SIG-M5 treated with dmso at 0.1 percent for 504 hours (cell line): ENCODE results near the gene SLC25A44.

ENCODE experiments used
- DNase-seq: peaks from one replicate; lab custom pipeline; 2025; ENCODE audit not compliant: unreplicated experiment; lab: John Stamatoyannopoulos, UW

SLC25A44 gene, protein sequence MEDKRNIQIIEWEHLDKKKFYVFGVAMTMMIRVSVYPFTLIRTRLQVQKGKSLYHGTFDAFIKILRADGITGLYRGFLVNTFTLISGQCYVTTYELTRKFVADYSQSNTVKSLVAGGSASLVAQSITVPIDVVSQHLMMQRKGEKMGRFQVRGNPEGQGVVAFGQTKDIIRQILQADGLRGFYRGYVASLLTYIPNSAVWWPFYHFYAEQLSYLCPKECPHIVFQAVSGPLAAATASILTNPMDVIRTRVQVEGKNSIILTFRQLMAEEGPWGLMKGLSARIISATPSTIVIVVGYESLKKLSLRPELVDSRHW

DNA sequence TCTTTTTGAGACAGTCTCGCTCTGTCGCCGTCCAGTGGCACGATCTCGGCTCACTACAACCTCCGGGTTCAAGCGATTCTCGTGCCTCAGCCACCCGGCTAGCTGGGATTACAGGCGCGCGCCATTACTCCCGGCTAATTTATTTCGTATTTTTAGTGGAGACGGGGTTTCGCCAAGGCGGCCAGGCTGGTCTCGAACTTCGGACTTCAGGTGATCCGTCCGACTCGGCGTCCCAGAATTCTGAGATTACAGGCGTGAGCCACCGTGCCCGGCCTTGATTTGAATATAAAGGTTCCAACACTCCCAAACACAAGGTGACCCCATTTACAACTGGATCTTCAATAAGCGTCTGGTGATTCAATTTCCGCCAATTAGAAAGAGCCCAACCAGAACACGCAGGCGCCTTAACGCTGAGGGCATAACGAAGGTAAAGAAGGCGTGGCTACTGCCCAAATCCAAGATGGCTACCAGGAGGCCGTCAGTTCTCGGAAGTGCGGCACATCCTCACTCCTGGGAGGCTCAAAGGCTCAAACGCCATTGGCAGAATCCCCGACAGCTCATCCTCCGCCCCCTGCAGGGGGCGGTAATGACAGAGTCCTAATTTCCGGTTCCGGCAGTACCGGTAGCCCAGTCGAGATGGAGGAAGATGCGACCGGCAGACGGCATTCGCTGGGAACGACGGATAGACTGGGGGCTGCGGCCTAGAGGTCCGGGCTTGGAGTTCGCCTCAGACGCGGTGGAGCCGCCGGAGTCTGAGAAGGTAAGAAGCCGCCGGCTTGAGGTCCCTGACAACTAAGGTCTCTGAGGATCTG is at the start of gene SLC25A44:
Gene SLC25A44, plus strand, starts transcription at position 617 of the 812 bp plus-strand sequence. CDS start 5,744 bp downstream, outside the sequence.
- DNase-seq = peak; percentile 100

DNA sequence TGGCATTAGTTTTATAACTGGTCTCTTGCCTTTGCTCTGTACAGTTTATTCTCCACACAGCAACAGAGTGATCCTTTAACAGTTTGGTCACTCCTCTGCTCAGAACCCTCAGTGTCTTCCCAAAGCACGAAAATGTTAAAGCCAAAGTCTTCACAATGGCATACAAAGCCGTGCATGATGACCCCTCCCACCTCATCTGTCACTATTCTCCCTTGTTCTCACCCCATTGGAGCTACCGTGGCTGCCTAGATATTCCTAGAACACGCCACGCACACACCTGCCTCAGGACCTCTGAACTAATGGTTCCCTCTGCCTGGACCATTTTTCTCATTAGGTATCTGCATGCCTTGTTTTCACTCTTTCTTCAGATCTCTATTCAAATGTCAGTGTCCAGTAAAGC is 49.2 kb upstream of the SLC25A44 start:
- DNase-seq = no peak

DNA sequence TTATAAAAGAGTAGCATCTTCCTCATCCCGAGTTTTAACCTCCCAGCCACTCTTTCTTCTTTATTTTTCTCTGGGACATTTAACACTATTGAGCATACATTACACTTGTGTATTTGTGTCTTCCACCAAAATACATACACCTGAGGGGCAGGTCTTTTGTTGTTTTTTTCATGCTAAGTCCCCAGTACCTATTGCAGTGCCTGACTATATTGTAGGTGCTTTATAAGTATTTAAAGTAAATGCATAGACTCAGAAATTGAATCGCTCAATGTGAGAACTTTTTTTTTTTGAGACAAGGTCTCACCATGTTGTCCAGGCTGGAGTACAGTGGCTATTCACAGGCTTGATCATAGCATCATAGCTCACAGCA is 48.3 kb upstream of the SLC25A44 start:
- no peak for DNase-seq

DNA sequence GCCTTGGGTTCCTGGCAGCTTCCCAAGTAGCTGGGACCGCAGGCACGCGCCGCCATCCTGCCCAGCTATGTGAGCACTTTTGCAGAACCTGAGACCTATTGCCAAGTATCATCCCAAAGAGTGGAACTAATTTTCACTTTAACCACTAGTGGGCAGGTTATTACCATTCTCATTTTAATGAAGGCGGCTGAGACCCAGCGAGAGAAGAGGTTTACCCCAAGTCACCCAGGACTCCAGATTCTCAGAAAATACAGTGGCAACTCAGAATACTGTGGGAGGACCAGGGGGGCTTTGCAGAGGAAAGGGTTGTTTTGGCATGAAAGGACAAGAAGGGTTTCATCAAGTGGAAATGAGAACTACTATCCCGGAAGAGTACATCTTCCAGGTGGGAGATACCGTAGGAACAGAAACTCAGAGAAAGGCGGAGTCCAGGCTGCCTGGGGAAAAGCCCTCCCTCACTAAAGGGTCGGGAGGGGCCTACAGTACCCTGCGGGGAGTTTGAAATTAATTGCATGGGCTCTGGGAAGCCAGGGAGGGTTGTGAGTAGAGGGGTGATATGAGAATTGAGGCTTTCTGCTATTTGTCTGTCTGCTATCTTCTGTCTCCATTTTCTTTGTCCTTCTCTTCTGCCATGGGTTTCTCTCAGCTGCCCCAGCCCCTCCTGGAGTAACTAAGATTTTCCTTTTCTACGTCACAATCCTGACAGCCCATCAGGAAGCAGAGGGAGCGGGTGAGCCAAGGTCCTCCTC is 47.7 kb upstream of the SLC25A44 start:
- peak; percentile 94 for DNase-seq

DNA sequence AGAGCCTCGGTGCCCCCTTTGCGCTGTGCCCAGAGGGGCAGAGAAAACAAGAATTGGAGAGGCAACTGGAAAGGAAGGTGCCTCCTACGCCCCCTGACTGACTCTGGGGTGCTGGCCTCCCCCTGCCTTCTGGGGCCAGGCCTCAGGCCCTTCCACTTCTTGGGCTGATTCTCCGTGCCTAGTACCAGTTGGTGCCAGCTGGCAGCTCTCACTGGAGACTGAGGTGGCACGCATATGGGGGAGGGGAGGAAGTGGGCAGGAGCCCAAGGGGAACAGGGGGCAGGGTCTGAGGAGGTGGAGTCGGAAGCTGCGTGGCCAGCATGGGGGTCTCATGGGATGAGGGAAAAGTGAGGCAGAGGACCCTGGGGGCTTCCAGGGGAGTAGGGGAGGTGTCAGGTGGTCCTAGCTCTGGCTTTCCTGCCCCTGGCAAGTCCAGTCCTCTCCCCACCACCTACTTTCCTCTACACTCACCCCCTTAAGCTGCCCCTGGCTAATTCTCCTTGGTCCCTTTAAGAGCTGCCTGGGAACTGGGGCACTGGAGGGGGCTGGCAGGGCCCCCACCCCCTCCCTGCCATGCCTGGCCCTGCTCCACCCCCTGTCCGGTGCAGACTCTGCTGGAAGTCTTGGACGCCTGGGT is 47.0 kb upstream of the SLC25A44 start:
- no peak for DNase-seq

DNA sequence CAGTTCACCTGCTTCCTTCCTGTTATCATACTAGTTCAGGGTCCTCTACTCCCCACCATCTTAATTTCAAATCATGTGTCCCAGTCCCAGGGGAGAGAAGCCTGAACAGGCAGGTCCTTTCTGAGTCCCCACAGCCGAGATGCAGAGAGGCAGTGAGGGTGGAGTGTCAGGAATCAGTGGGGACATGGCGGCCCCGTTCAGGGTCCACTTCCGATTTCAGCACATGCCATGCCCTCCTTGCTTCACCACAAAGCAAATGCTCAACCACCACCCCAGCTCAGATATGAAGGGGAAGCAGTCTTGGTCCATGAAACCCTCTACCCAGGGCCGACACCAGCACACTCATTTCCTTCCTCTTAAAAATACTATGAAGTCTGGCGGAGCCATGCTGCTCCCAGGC is 45.7 kb upstream of the SLC25A44 start:
- DNase-seq = peak; percentile 87

DNA sequence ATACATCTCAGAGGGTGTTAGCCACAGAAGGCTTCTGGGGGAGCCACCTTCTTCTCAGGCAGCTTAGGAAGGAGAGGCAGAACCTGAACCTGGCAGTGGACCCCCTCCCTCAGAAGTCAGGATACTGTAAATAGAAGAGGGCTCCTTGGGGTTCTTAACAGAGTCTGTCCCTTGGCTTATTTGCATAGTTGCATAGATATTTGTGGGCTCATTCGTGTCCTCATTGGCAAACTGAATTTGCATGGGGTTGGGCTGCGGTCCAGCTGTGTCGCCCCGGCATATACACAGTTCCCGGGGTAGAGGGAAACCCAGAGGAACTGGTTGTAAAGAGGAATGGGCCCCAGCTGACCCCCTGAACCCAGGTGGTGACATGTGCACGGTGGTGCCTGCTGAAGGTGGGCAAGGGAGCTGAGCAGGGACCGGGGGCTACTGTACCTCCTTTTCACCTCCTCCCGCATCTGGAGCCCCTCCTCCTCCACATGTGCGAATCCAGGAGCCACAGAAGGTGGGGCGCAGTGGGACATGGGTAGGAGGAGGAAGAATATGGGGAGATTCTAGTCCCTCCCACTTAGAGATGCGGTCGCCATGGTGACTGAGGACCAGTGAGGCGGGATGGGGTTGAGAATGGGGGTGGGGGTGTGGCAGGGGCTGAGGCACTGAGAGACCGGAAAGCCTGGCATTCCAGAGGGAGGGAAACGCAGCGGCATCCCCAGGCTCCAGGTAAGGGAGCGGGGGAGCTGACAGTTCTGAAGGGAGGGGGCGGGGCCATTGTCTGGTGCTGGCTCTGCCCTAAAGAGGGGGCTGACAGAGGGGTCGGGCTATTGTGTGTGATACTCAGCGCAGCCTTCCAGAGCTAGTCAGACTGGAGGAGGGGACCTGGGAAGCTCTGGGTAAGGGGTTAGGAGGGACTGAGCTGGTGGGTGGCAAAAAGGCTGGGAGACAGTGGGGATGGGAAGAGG is 44.3 kb upstream of the SLC25A44 start:
- DNase-seq = no peak

DNA sequence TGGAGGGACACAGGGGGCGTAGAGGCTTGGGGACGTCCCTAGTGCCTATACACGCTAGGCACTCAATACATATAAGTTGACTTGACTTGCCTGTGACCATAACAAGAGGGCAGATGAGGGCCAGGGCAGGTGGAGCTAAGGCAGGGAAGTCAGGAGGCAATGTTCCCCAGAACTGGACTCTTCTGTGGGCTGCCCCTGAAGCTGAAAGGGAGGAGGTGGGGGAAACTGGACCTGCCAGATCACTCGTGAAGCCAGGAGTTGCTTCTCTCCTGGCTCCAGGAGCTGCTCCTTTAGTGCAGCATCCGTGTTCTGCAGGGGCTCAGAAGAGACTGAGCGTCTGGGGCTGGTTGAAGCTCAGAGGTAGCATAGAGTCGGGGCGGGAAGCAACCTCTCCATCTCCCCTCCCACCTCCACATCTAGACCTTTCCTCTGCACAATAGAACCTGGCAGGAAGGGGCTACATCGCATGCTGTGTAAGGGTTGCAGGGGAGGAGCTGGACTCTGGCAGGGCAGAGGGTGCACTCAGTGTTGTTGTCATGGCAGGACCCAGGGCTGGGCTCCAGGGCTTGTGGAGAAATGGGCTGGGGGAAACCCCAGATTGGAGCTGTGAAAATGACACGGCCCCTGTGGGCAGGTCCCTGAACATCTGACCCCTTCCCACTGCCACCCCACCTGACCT is 43.4 kb upstream of the SLC25A44 start:
- no peak for DNase-seq

DNA sequence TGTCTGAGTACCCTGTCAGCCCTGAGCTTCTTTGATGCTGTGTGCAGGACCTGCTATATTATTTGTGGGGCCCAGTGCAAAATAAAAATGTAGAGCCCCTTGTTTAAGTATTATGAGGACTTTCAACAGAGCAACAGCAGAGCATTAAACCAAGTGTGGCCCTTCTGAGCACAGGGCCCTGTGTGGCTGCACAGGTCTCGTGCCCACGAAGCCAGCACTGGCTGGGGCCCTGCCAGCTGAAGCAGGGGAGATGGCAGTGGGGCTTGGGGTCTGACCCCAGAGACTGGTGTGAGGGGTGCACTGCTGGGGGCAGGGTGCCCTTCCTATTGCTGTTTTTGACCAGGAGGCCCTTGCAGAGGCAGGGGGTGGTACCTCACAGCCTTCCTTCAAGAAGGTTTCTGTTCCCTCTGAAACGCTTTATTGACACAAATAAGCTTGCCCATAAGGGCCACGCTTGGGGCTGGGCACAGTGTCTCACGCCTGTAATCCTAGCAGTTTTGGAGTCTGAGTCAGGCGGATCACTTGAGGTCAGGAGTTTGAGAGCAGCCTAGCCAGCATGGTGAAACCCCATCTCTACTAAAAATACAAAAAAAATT is 42.7 kb upstream of the SLC25A44 start:
- peak; percentile 83 for DNase-seq

DNA sequence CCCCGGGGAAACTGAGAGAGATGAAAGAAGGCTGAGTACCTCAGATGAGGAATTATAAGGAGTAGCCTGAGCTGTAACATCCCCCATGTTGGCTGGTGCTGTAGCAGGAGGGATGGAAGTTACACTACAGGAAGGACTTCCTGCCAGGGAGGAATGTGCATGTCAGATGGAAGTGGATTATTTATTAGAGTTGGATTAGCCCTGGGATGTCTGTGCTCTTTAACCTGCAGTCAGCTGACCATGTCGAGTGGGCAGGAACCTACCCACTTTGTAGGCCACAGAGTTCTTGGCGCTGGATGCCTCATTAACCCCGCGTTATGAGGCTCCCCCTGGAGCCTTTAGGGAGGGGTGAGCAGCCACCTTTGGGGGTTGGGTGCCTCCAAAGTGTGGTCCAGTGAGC is 41.3 kb upstream of the SLC25A44 start:
- no peak for DNase-seq

DNA sequence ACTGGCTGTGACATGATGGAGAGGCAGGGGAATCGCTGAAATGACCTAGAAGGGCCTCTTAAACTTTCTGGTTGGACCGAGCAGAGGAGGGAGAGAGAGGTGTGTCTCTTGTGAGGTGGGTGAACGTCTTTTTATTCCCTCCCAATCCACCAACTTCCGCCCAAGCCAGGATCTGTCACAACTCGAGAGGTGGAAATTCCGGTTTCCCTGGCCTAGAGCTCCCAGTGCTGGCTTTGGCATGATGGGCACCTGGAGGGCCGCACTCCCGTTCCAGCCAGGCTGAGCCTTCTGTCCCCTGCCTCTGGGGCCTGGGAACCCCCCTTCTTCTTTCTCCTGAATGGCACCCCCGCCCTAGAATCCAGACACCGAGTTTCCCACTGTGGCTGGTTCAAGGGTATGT is 40.5 kb upstream of the SLC25A44 start, which contains the start of gene SEMA4A:
Gene SEMA4A, plus strand, starts transcription at position 224 of the 400 bp plus-strand sequence. CDS start 994 bp downstream, outside the sequence.
- DNase-seq = peak; percentile 29

DNA sequence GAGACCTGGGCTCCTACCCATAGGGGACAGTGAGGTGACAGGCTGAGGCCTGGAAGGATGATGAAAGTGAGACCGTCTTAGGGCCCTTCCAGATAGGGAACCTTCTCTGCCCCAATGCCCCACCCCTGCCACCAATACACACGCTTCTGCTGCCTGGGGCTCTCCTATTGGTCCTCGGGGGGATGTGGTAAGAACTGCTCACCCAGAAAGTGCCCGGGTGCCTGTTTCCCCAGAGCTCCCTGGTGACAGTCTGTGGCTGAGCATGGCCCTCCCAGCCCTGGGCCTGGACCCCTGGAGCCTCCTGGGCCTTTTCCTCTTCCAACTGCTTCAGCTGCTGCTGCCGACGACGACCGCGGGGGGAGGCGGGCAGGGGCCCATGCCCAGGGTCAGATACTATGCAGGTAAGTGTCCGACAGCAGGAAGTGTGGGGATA is 39.6 kb upstream of the SLC25A44 start:
- peak; percentile 99 for DNase-seq

DNA sequence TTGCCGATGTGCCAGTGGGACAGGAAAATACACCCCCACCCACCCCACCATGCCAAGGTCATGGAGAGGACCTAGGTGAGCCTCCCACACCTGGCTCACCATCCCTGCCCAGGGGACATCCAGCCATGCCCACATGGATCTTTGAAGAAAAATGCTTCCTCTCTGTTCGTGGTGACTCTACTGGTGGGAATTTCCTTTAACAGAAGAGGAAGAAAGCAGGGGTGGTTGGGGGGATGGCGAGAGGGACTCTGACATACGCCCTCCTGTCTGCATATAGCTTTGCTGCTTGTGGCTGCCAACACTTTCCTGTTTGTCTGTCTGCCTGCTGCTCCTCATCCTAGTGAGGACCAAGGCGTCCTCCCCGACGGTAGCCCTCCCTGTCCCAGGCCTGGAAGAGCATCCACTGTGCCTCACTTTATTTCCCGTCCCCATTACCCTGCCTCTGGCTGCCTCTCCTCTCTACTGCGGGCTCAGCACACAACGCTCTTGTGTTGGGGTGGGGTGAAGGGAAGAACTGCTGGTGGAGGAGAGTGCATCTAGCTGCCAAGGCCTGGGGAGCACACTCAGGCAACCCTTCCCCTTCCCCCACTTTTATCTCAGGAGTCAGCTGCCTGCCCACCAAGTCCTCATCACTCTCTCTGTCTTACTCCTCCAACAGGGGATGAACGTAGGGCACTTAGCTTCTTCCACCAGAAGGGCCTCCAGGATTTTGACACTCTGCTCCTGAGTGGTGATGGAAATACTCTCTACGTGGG is 38.0 kb upstream of the SLC25A44 start:
- DNase-seq = peak; percentile 27

DNA sequence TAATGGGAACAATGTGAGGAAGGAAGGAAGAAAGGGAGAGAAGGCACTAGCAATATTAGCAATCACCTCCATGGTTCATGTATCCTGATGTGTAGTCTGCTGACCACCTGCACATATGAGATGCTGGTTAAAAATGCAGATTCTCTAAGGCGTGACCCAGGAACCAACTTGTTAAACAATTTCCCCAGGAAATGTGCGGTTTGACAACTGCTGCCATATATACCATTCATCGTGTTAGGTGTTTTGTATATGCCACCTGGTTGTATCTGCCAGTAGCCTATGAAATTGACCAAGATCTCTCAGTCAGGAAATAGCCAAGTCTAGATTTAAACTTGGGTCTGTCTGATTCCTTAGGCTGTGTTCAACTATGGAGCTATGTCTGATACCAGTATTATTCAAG is 36.4 kb upstream of the SLC25A44 start:
- DNase-seq = no peak

DNA sequence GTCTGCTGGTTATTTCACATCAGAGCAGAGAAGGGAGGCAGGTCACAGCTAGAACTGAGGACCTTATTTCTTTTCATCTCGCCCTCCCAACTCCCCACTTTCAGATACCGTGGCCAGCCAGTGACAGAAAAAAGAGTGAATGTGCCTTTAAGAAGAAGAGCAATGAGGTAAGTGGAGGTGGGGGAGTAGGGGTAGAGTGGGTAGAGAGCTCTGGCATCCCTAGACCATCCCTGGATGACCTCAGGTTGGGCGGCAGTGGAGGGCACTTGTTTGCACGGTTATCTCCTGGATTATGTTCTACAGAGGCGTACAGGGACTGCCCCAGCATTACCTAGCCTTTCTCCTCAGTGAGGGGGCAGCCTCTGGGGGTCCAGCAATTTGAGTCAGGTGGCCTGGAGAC is 35.9 kb upstream of the SLC25A44 start:
- no peak for DNase-seq

DNA sequence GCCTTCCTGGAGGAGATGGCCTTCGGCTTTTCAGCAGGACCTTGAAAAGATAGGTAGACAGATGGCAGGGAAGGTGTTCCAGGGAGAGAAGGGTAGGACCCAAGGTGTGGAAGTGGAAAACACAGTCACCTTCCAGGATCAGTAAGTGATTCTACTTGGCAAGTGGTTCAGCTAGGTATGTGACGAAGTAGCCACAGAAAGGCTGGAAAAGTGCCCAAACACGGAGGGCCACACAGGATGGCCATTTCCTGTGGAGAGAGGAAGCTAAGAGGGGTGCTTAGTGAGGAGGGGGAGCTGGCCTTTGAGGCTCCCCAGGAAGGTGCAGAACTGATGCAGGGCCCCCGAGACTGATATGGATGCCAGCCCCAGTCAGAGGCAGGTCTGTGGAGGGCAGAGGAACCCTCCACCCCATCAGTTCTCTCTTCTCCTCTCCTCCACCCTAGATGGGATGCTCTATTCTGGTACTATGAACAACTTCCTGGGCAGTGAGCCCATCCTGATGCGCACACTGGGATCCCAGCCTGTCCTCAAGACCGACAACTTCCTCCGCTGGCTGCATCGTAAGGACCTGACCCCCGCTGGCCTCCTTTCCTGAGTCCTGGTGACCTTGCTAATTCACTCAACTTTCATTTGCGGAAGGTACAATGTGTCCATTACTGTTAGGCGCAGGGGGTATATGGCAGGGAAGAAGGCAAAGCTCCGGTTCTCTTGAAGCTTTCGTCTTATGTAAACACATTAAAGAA is 33.7 kb upstream of the SLC25A44 start:
- DNase-seq = no peak

DNA sequence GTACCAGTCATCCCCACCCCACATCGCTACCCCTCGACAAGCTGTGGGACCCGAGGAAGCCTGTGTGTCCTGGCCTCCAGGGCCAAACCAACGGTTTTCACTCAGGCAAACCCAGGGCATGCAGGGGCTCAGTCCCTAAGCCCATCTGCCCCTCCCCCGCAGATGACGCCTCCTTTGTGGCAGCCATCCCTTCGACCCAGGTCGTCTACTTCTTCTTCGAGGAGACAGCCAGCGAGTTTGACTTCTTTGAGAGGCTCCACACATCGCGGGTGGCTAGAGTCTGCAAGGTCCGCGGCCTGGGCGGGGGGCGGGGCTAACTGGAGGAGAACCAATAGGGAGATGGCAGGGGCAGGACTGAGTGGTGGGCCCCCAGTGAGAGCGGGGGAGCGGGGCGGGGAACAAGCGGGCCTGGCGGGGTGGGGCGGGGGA is 33.1 kb upstream of the SLC25A44 start:
- DNase-seq = no peak
